GM12878 (cell line): ENCODE data around the gene DCC.

Experiments used
- TF ChIP-seq, protein P1 (sequence below), 3 experiments: IDR thresholded peaks in 2 of 3; conservative IDR thresholded peaks in 1 of 3; 2 replicates each; pipeline ENCODE4 v1.5.1; 2011; ENCODE audit warnings: low read depth in 3 of 3, low read length in 3 of 3, mild to moderate bottlenecking in 3 of 3, control low read depth in 2 of 3, moderate library complexity in 2 of 3, inconsistent platforms in 1 of 3, mixed read lengths in 1 of 3; ENCODE audit not compliant: control insufficient read depth in 2 of 3, insufficient read depth in 1 of 3; ENCODE audit errors: extremely low read depth in 1 of 3
- TF ChIP-seq, protein P2 (sequence below): IDR thresholded peaks from 2 replicates; pipeline ENCODE4 v1.6.1; 2011; ENCODE audit warnings: low read depth, low read length, improper control_type of control experiment, borderline replicate concordance

DNA sequence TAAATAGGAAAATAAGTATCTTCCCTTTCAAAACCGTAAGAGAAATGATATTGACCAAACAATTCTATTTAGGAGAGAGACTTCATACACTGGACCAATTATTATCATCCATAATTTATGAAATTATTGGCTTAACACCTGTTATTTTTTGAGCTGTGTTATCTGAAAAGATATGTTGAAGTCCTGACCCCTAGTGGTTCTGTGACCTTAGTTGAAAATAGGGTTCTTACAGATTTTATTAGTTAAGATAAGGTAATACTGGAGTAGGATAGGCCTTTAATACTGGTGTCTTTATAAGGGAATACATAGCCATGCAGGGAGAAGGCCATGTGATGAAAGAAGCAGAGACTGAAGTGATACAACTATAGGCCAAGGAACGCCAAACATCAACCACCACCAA, 659.6 kb downstream of the DCC start:
- TF ChIP-seq, protein P1, sequence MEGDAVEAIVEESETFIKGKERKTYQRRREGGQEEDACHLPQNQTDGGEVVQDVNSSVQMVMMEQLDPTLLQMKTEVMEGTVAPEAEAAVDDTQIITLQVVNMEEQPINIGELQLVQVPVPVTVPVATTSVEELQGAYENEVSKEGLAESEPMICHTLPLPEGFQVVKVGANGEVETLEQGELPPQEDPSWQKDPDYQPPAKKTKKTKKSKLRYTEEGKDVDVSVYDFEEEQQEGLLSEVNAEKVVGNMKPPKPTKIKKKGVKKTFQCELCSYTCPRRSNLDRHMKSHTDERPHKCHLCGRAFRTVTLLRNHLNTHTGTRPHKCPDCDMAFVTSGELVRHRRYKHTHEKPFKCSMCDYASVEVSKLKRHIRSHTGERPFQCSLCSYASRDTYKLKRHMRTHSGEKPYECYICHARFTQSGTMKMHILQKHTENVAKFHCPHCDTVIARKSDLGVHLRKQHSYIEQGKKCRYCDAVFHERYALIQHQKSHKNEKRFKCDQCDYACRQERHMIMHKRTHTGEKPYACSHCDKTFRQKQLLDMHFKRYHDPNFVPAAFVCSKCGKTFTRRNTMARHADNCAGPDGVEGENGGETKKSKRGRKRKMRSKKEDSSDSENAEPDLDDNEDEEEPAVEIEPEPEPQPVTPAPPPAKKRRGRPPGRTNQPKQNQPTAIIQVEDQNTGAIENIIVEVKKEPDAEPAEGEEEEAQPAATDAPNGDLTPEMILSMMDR (IDR thresholded peaks at IDR 0.05 in 2 of 3, conservative IDR thresholded peaks at IDR 0.05 in 1 of 3; ENCODE audit: control insufficient read depth in 2 of 3, extremely low read depth in 1 of 3, insufficient read depth in 1 of 3, low read depth in 3 of 3, low read length in 3 of 3): no peak
- TF ChIP-seq, protein P2, sequence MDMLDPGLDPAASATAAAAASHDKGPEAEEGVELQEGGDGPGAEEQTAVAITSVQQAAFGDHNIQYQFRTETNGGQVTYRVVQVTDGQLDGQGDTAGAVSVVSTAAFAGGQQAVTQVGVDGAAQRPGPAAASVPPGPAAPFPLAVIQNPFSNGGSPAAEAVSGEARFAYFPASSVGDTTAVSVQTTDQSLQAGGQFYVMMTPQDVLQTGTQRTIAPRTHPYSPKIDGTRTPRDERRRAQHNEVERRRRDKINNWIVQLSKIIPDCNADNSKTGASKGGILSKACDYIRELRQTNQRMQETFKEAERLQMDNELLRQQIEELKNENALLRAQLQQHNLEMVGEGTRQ: no peak
